Liver (tissue), 3 donors: Measurements from ENCODE around the gene VTN.

Experiments
- MAX ChIP-seq: IDR thresholded peaks from 2 replicates; pipeline ENCODE4 v1.6.1; 2016; ENCODE audit warnings: antibody characterized with exemption
- RAD21 ChIP-seq, 2 donors: IDR thresholded peaks; 2 replicates each; pipeline ENCODE4 v1.6.1; 2016; ENCODE audit warnings: antibody characterized with exemption in 2 of 2, mild to moderate bottlenecking in 2 of 2
- RXRA ChIP-seq, 2 donors: IDR thresholded peaks; 2 replicates each; pipeline ENCODE4 v1.6.1; 2017 to 2018; ENCODE audit warnings: antibody characterized with exemption in 2 of 2, mild to moderate bottlenecking in 1 of 2
- TF ChIP-seq, protein P1 (sequence below): fragments of 150-350 bp; IDR thresholded peaks from 2 replicates; pipeline ENCODE4 v1.5.1; 2017; ENCODE audit warnings: improper control_type of control experiment, low read depth, low read length; ENCODE audit not compliant: missing input control
- donor health status: healthy.
- donor health status: healthy.

GRCh38 chr17:28381141-28381825 is 11.2 kb upstream of the VTN start:
- TF ChIP-seq, protein P1, sequence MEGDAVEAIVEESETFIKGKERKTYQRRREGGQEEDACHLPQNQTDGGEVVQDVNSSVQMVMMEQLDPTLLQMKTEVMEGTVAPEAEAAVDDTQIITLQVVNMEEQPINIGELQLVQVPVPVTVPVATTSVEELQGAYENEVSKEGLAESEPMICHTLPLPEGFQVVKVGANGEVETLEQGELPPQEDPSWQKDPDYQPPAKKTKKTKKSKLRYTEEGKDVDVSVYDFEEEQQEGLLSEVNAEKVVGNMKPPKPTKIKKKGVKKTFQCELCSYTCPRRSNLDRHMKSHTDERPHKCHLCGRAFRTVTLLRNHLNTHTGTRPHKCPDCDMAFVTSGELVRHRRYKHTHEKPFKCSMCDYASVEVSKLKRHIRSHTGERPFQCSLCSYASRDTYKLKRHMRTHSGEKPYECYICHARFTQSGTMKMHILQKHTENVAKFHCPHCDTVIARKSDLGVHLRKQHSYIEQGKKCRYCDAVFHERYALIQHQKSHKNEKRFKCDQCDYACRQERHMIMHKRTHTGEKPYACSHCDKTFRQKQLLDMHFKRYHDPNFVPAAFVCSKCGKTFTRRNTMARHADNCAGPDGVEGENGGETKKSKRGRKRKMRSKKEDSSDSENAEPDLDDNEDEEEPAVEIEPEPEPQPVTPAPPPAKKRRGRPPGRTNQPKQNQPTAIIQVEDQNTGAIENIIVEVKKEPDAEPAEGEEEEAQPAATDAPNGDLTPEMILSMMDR: peak; percentile 42
- peak; percentile 70 to 79 for TF ChIP-seq RAD21 (IDR thresholded peaks at IDR 0.05)
- no peak for TF ChIP-seq MAX
- no peak for TF ChIP-seq RXRA (IDR thresholded peaks at IDR 0.05)
